Nephron progenitor cell (in vitro differentiated cells): Measurements from ENCODE around the gene FTO.

Experiments used
- DNase-seq: peaks from one replicate; pipeline ENCODE4 v3.0.0; 2021
- H3K27ac Mint-ChIP-seq: 2 replicates; pipeline ENCODE4 v1.8.0; 2021; ENCODE audit warnings: mild to moderate bottlenecking, moderate library complexity, mixed read lengths
- H3K27me3 Mint-ChIP-seq: 2 replicates; pipeline ENCODE4 v1.8.0; 2021; ENCODE audit warnings: mild to moderate bottlenecking, low read depth, mixed read lengths; ENCODE audit not compliant: poor library complexity
- H3K36me3 Mint-ChIP-seq: 2 replicates; pipeline ENCODE4 v1.8.0; 2021; ENCODE audit warnings: low read depth, mixed read lengths
- H3K4me1 Mint-ChIP-seq: 2 replicates; pipeline ENCODE4 v1.8.0; 2021; ENCODE audit warnings: mixed read lengths
- H3K4me3 Mint-ChIP-seq: 2 replicates; pipeline ENCODE4 v1.8.0; 2021; ENCODE audit warnings: mild to moderate bottlenecking, moderate library complexity, mixed read lengths
- H3K9me3 Mint-ChIP-seq: 2 replicates; pipeline ENCODE4 v1.8.0; 2021; ENCODE audit warnings: mild to moderate bottlenecking, moderate library complexity, mixed read lengths
- CTCF ChIP-seq: fragments of 200-600 bp; sonication (generic); IDR thresholded peaks from 2 replicates; pipeline ENCODE4 v1.5.0; 2021; ENCODE audit warnings: antibody characterized with exemption

FTO gene

GRCh38 chr16:54027062-54027461 is 323.1 kb downstream of the FTO start:
- Mint-ChIP-seq H3K4me1 (peaks cover 22% of the 10 kb centered on the region), H3K36me3 (peaks cover 41% of the 10 kb centered on the region), H3K27me3 (peaks cover 5% of the 10 kb centered on the region), H3K9me3 (peaks cover 33% of the 10 kb centered on the region), H3K4me3 (no peak overlapping the region), H3K27ac (no peak overlapping the region)
- TF ChIP-seq CTCF, result no peak
- no peak for DNase-seq

GRCh38 chr16:54027558-54027957 is 323.6 kb downstream of the FTO start:
- Mint-ChIP-seq H3K4me1 (peaks cover 17% of the 10 kb centered on the region), H3K36me3 (peaks cover 43% of the 10 kb centered on the region), H3K27ac (no peak overlapping the region), H3K9me3 (peaks cover 35% of the 10 kb centered on the region), H3K4me3 (no peak overlapping the region), H3K27me3 (peaks cover 5% of the 10 kb centered on the region)
- TF ChIP-seq CTCF, result no peak
- no peak for DNase-seq

- Mint-ChIP-seq H3K36me3 (peaks cover 45% of the 10 kb centered on the region), H3K4me3 (no peak overlapping the region), H3K4me1 (peaks cover 15% of the 10 kb centered on the region), H3K9me3 (peaks cover 37% of the 10 kb centered on the region), H3K27me3 (peaks cover 5% of the 10 kb centered on the region), H3K27ac (no peak overlapping the region)
- DNase-seq, result no peak
- no peak for TF ChIP-seq CTCF
Measured at GRCh38 chr16:54027995-54028394, 324.0 kb downstream of the FTO start.

- no peak for DNase-seq
- Mint-ChIP-seq H3K27ac (no peak overlapping the region), H3K4me1 (peaks cover 25% of the 10 kb centered on the region), H3K4me3 (no peak overlapping the region), H3K27me3 (peaks cover 5% of the 10 kb centered on the region), H3K9me3 (peaks cover 32% of the 10 kb centered on the region), H3K36me3 (peaks cover 36% of the 10 kb centered on the region)
- no peak for TF ChIP-seq CTCF
Measured at GRCh38 chr16:54030451-54030850, 326.5 kb downstream of the FTO start.

- Mint-ChIP-seq H3K9me3 (peaks cover 32% of the 10 kb centered on the region), H3K27ac (no peak overlapping the region), H3K27me3 (peaks cover 5% of the 10 kb centered on the region), H3K4me3 (no peak overlapping the region), H3K4me1 (peaks cover 33% of the 10 kb centered on the region), H3K36me3 (peaks cover 34% of the 10 kb centered on the region)
- TF ChIP-seq CTCF, result no peak
- no peak for DNase-seq
Measured at GRCh38 chr16:54031107-54031760, 327.3 kb downstream of the FTO start.

- no peak for DNase-seq
- Mint-ChIP-seq H3K9me3 (peaks cover 34% of the 10 kb centered on the region), H3K4me3 (no peak overlapping the region), H3K4me1 (peaks cover 47% of the 10 kb centered on the region), H3K27ac (no peak overlapping the region), H3K27me3 (peaks cover 5% of the 10 kb centered on the region), H3K36me3 (peaks cover 33% of the 10 kb centered on the region)
- TF ChIP-seq CTCF, result no peak
Measured at GRCh38 chr16:54033747-54034146, 329.8 kb downstream of the FTO start.
